ENCODE data around the gene CREB1.
A peak's percentile ranks its signal among the peaks of the same experiment; 100 is the strongest.
"Not testable (repeated sequence)": the region's sequence is repeated elsewhere in the genome, so short reads cannot be mapped to it uniquely, and the experiment has no call there.

The CREB1 gene

GRCh38 chr2:207624185-207625013 lies 94.6 kb downstream of the CREB1 start:
- Histone ChIP-seq H3K4me3 (ENCODE audit: low read length) (peak overlapping the region; percentile 93), H3K27ac (ENCODE audit: low read length) (peak overlapping the region; percentile 30), H3K9me3 (ENCODE audit: control insufficient read depth, low read depth, low read length) (no peaks in the 10 kb centered on the region), H3K9ac (ENCODE audit: low read length) (peak overlapping the region; percentile 90), H3K27me3 (ENCODE audit: control insufficient read depth, insufficient read depth, low read length) (no peaks in the 10 kb centered on the region), H3K4me1 (ENCODE audit: control insufficient read depth, low read depth, low read length) (no peaks in the 10 kb centered on the region), H3K36me3 (ENCODE audit: control insufficient read depth, low read depth, low read length) (peaks cover 29% of the 10 kb centered on the region)

- peak within 1 kb of the TSS; percentile 78 for H3K27ac ChIP-seq (ENCODE audit: low read length)
Measured at GRCh38 chr2:207625014-207625907, 95.5 kb downstream of the CREB1 start, which contains the start of gene METTL21A. Gene METTL21A, minus strand, starts transcription at chr2:207625394. Its CDS starts 1,019 bp downstream, at chr2:207624375.

GRCh38 chr2:207629553-207629952 lies 99.8 kb downstream of the CREB1 start:
- H3K27ac ChIP-seq (ENCODE audit: low read length): no peak overlapping the region
- no peaks in the 10 kb centered on the region for H3K9me3 ChIP-seq (ENCODE audit: control insufficient read depth, low read depth, low read length)
- no peaks in the 10 kb centered on the region for H3K27me3 ChIP-seq (ENCODE audit: control insufficient read depth, insufficient read depth, low read length)
- no peak overlapping the region for H3K4me3 ChIP-seq (ENCODE audit: low read length)
- no peaks in the 10 kb centered on the region for H3K36me3 ChIP-seq (ENCODE audit: control insufficient read depth, low read depth, low read length)
- no peak overlapping the region for H3K9ac ChIP-seq (ENCODE audit: low read length)
- peaks cover 3% of the 10 kb centered on the region for H3K4me1 ChIP-seq (ENCODE audit: control insufficient read depth, low read depth, low read length)

More at GRCh38 chr2:207625014-207625907, 95.5 kb downstream of the CREB1 start, which contains the start of gene METTL21A:
- Histone ChIP-seq H3K4me1 (ENCODE audit: control insufficient read depth, low read depth, low read length) (no peaks in the 10 kb centered on the region), H3K4me3 (ENCODE audit: low read length) (peak within 1 kb of the TSS; percentile 93), H3K9ac (ENCODE audit: low read length) (peak within 1 kb of the TSS; percentile 90), H3K27me3 (ENCODE audit: control insufficient read depth, insufficient read depth, low read length) (no peaks in the 10 kb centered on the region), H3K36me3 (ENCODE audit: control insufficient read depth, low read depth, low read length) (peaks cover 24% of the 10 kb centered on the region), H3K9me3 (ENCODE audit: control insufficient read depth, low read depth, low read length) (no peaks in the 10 kb centered on the region)

- Histone ChIP-seq H3K9ac (ENCODE audit: low read length) (no peak overlapping the region), H3K36me3 (ENCODE audit: control insufficient read depth, low read depth, low read length) (no peaks in the 10 kb centered on the region), H3K27ac (ENCODE audit: low read length) (no peak overlapping the region), H3K4me3 (ENCODE audit: low read length) (no peak overlapping the region), H3K4me1 (ENCODE audit: control insufficient read depth, low read depth, low read length) (peaks cover 3% of the 10 kb centered on the region), H3K27me3 (ENCODE audit: control insufficient read depth, insufficient read depth, low read length) (no peaks in the 10 kb centered on the region), H3K9me3 (ENCODE audit: control insufficient read depth, low read depth, low read length) (no peaks in the 10 kb centered on the region)
Measured at GRCh38 chr2:207630491-207630890, 100.7 kb downstream of the CREB1 start.

- Histone ChIP-seq H3K4me1 (ENCODE audit: control insufficient read depth, low read depth, low read length) (peaks cover 3% of the 10 kb centered on the region), H3K9me3 (ENCODE audit: control insufficient read depth, low read depth, low read length) (no peaks in the 10 kb centered on the region), H3K9ac (ENCODE audit: low read length) (no peak overlapping the region), H3K27ac (ENCODE audit: low read length) (no peak overlapping the region), H3K27me3 (ENCODE audit: control insufficient read depth, insufficient read depth, low read length) (no peaks in the 10 kb centered on the region), H3K4me3 (ENCODE audit: low read length) (no peak overlapping the region), H3K36me3 (ENCODE audit: control insufficient read depth, low read depth, low read length) (no peaks in the 10 kb centered on the region)
Measured at GRCh38 chr2:207632575-207633493, 103.1 kb downstream of the CREB1 start.

- Histone ChIP-seq H3K4me3 (ENCODE audit: low read length) (no peak overlapping the region), H3K4me1 (ENCODE audit: control insufficient read depth, low read depth, low read length) (peaks cover 3% of the 10 kb centered on the region), H3K9me3 (ENCODE audit: control insufficient read depth, low read depth, low read length) (no peaks in the 10 kb centered on the region), H3K27ac (ENCODE audit: low read length) (no peak overlapping the region), H3K9ac (ENCODE audit: low read length) (no peak overlapping the region), H3K36me3 (ENCODE audit: control insufficient read depth, low read depth, low read length) (no peaks in the 10 kb centered on the region), H3K27me3 (ENCODE audit: control insufficient read depth, insufficient read depth, low read length) (no peaks in the 10 kb centered on the region)
Measured at GRCh38 chr2:207633686-207634085, 103.9 kb downstream of the CREB1 start.

- Histone ChIP-seq H3K36me3 (ENCODE audit: control insufficient read depth, low read depth, low read length) (no peaks in the 10 kb centered on the region), H3K4me1 (ENCODE audit: control insufficient read depth, low read depth, low read length) (peaks cover 3% of the 10 kb centered on the region), H3K27ac (ENCODE audit: low read length) (no peak overlapping the region), H3K9me3 (ENCODE audit: control insufficient read depth, low read depth, low read length) (no peaks in the 10 kb centered on the region), H3K27me3 (ENCODE audit: control insufficient read depth, insufficient read depth, low read length) (no peaks in the 10 kb centered on the region), H3K4me3 (ENCODE audit: low read length) (no peak overlapping the region), H3K9ac (ENCODE audit: low read length) (no peak overlapping the region)
Measured at GRCh38 chr2:207635468-207636200, 105.9 kb downstream of the CREB1 start.

- not testable (repeated sequence) for H3K36me3 ChIP-seq (ENCODE audit: control insufficient read depth, low read depth, low read length); H3K9ac ChIP-seq (ENCODE audit: low read length); H3K4me3 ChIP-seq (ENCODE audit: low read length); H3K9me3 ChIP-seq (ENCODE audit: control insufficient read depth, low read depth, low read length); H3K27me3 ChIP-seq (ENCODE audit: control insufficient read depth, insufficient read depth, low read length); H3K27ac ChIP-seq (ENCODE audit: low read length); H3K4me1 ChIP-seq (ENCODE audit: control insufficient read depth, low read depth, low read length)
Measured at GRCh38 chr2:207639288-207639687, 109.5 kb downstream of the CREB1 start.

- Histone ChIP-seq H3K27ac (ENCODE audit: low read length) (no peak overlapping the region), H3K27me3 (ENCODE audit: control insufficient read depth, insufficient read depth, low read length) (no peaks in the 10 kb centered on the region), H3K36me3 (ENCODE audit: control insufficient read depth, low read depth, low read length) (no peaks in the 10 kb centered on the region), H3K4me1 (ENCODE audit: control insufficient read depth, low read depth, low read length) (no peaks in the 10 kb centered on the region), H3K9me3 (ENCODE audit: control insufficient read depth, low read depth, low read length) (no peaks in the 10 kb centered on the region), H3K4me3 (ENCODE audit: low read length) (no peak overlapping the region), H3K9ac (ENCODE audit: low read length) (no peak overlapping the region)
Measured at GRCh38 chr2:207640160-207640559, 110.4 kb downstream of the CREB1 start.

- Histone ChIP-seq H3K27me3 (ENCODE audit: control insufficient read depth, insufficient read depth, low read length) (no peaks in the 10 kb centered on the region), H3K4me3 (ENCODE audit: low read length) (no peak overlapping the region), H3K9ac (ENCODE audit: low read length) (no peak overlapping the region), H3K36me3 (ENCODE audit: control insufficient read depth, low read depth, low read length) (no peaks in the 10 kb centered on the region), H3K4me1 (ENCODE audit: control insufficient read depth, low read depth, low read length) (no peaks in the 10 kb centered on the region), H3K9me3 (ENCODE audit: control insufficient read depth, low read depth, low read length) (no peaks in the 10 kb centered on the region), H3K27ac (ENCODE audit: low read length) (no peak overlapping the region)
Measured at GRCh38 chr2:207640661-207641060, 110.9 kb downstream of the CREB1 start.
